Muscle layer of colon (tissue), 2 donors: ENCODE results near the gene PUM1.

Experiments
- H3K27ac ChIP-seq: one replicate; pipeline ENCODE4 v1.7.0; 2013; ENCODE audit warnings: low read depth, mild to moderate bottlenecking, low read length, moderate library complexity
- H3K27me3 ChIP-seq, 2 donors: one replicate each; pipeline ENCODE4 v1.7.0; 2013; ENCODE audit warnings: low read length in 2 of 2, mild to moderate bottlenecking in 2 of 2; ENCODE audit not compliant: insufficient read depth in 2 of 2, control insufficient read depth in 1 of 2
- H3K36me3 ChIP-seq: one replicate; pipeline ENCODE4 v1.7.0; 2013; ENCODE audit warnings: mild to moderate bottlenecking, low read length; ENCODE audit not compliant: insufficient read depth
- H3K4me1 ChIP-seq: one replicate; pipeline ENCODE4 v1.7.0; 2013; ENCODE audit warnings: mild to moderate bottlenecking, low read length; ENCODE audit not compliant: insufficient read depth
- H3K4me3 ChIP-seq, 2 donors: one replicate each; pipeline ENCODE4 v1.7.0; 2013; ENCODE audit warnings: low read length in 2 of 2, low read depth in 1 of 2, mild to moderate bottlenecking in 1 of 2, moderate library complexity in 1 of 2
- H3K9ac ChIP-seq: one replicate; pipeline ENCODE4 v1.7.0; 2013; ENCODE audit warnings: low read length
- H3K9me3 ChIP-seq: one replicate; pipeline ENCODE4 v1.7.0; 2013; ENCODE audit warnings: mild to moderate bottlenecking, low read length
- donor health status: abdominal sarcoma.
- donor health status: Adenocarcinoma of cecum.

The PUM1 gene

GRCh38 chr1:31003613-31004230 lies 61.8 kb downstream of the PUM1 start:
- no peak overlapping the region for H3K9ac ChIP-seq
- no peak overlapping the region for H3K4me3 ChIP-seq
- peaks cover 13% of the 10 kb centered on the region for H3K4me1 ChIP-seq
- H3K27ac ChIP-seq = no peak overlapping the region
- no peaks in the 10 kb centered on the region for H3K27me3 ChIP-seq
- H3K36me3 ChIP-seq = peaks cover 26% of the 10 kb centered on the region
- H3K9me3 ChIP-seq = no peaks in the 10 kb centered on the region

GRCh38 chr1:31000301-31000700 lies 65.2 kb downstream of the PUM1 start:
- Histone ChIP-seq H3K36me3 (peaks cover 40% of the 10 kb centered on the region), H3K9me3 (no peaks in the 10 kb centered on the region), H3K4me1 (peaks cover 5% of the 10 kb centered on the region), H3K4me3 (no peak overlapping the region), H3K27me3 (no peaks in the 10 kb centered on the region), H3K27ac (no peak overlapping the region), H3K9ac (no peak overlapping the region)

DNA sequence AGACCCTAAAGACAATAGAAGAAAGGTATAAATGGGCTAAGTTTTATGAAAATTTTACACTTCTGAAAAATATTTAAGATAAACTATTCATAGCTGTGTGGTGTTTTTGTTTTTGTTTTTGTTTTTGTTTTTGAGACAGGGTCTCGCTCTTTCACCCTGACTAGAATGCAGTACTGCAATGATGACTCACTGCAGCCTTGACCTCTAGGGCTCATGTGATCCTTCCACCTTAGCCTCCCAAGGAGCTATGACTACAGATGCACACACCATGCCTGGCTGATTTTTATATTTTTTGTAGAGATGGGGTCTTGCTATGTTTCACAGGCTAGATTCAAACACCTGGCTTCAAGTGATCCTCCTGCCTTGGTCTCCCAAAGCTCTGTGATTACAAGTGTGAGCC lies 66.6 kb downstream of the PUM1 start:
- no peak overlapping the region for H3K4me3 ChIP-seq
- H3K27ac ChIP-seq = no peak overlapping the region
- H3K9me3 ChIP-seq = no peaks in the 10 kb centered on the region
- no peak overlapping the region for H3K9ac ChIP-seq
- H3K27me3 ChIP-seq = no peaks in the 10 kb centered on the region
- peaks cover 27% of the 10 kb centered on the region for H3K36me3 ChIP-seq
- H3K4me1 ChIP-seq = peaks cover 5% of the 10 kb centered on the region

- H3K9me3 ChIP-seq = no peaks in the 10 kb centered on the region
- no peaks in the 10 kb centered on the region for H3K27me3 ChIP-seq
- H3K4me1 ChIP-seq = peaks cover 5% of the 10 kb centered on the region
- H3K27ac ChIP-seq = no peak overlapping the region
- no peak overlapping the region for H3K9ac ChIP-seq
- H3K4me3 ChIP-seq = no peak overlapping the region
- H3K36me3 ChIP-seq = peaks cover 21% of the 10 kb centered on the region
These were observed 67.3 kb downstream of the PUM1 start for GRCh38 chr1:30998171-30998570.

- Histone ChIP-seq H3K27ac (no peak overlapping the region), H3K36me3 (peaks cover 16% of the 10 kb centered on the region), H3K4me3 (no peak overlapping the region), H3K27me3 (no peaks in the 10 kb centered on the region), H3K9me3 (no peaks in the 10 kb centered on the region), H3K9ac (no peak overlapping the region), H3K4me1 (peaks cover 6% of the 10 kb centered on the region)
These were observed 68.0 kb downstream of the PUM1 start for GRCh38 chr1:30997463-30998057.

DNA sequence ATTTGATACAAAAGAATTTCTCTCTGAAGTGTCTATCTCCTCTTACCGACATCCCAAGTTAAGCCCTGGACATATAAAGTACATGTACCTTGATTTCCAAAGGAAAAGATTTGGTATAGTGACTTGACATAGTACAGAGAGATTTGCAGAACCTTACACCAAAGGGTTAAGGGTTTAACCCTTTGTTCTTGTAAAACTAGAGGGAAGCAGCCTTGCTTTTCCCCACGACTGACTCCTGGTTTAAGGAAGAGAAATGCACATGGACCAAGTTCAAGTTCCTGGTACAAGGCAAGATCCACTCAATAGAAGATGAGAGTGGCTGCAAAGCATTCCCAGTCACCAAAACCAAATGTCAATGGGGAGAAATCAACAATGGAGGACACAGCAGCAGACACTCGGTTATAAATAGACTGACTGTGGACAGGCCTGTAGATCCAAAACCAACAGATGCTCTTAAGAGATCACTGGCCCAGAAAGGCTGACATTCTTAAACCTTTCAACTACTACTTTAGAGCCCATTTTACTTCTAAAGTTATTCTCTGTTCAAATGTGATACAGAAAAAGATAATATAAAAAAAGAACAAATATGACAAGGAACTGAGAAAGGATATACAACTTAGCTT lies 69.4 kb downstream of the PUM1 start:
- Histone ChIP-seq H3K27me3 (no peaks in the 10 kb centered on the region), H3K9me3 (no peaks in the 10 kb centered on the region)

DNA sequence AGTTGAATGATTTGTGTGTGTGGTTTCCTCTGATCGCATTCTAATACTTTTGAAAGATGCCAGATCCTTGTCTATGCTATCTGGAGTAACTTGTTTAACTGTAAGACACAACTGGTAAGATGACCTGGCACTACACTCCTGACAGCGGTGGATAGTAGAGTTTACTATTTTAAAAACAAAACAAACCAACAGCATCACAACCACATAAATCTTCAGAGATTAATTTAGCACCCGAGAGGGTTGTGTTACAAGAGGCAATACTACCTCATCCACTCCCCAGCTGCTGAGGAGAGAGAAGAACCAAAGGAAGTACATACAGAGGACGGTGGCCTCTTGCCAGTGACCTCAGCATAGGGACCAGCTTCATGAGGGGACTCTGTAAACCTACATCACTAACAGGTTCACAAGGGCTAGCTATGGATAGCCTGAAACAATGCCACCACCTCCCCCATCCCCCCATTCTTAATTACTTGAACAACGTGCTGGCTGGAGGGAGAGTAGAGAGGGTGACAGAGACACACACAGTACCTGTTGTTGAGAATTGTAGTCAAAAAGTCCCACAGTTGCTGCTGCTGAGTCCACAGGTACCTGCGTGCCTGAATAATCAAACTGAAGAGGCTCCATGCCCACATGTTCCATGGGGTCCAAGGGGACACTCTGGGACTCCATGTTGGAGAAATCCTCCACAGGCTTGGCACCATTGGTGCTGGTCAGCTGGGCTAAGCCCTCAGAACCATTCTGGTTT lies 73.5 kb downstream of the PUM1 start:
- peaks cover 37% of the 10 kb centered on the region for H3K4me1 ChIP-seq
- no peaks in the 10 kb centered on the region for H3K27me3 ChIP-seq
- no peak overlapping the region for H3K9ac ChIP-seq
- no peak overlapping the region for H3K27ac ChIP-seq
- no peaks in the 10 kb centered on the region for H3K9me3 ChIP-seq
- no peak overlapping the region for H3K4me3 ChIP-seq
- H3K36me3 ChIP-seq = peaks cover 15% of the 10 kb centered on the region

More for the DNA sequence above, 69.4 kb downstream of the PUM1 start:
- H3K27ac ChIP-seq = no peak overlapping the region
- H3K36me3 ChIP-seq = peaks cover 24% of the 10 kb centered on the region
- no peak overlapping the region for H3K4me3 ChIP-seq
- peaks cover 20% of the 10 kb centered on the region for H3K4me1 ChIP-seq
- H3K9ac ChIP-seq = no peak overlapping the region

GRCh38 chr1:30990591-30990990 lies 74.9 kb downstream of the PUM1 start:
- H3K9ac ChIP-seq = no peak overlapping the region
- H3K9me3 ChIP-seq = no peaks in the 10 kb centered on the region
- peaks cover 37% of the 10 kb centered on the region for H3K4me1 ChIP-seq
- no peaks in the 10 kb centered on the region for H3K27me3 ChIP-seq
- H3K27ac ChIP-seq = no peak overlapping the region
- H3K4me3 ChIP-seq = no peak overlapping the region
- H3K36me3 ChIP-seq = peaks cover 10% of the 10 kb centered on the region

- Histone ChIP-seq H3K4me3 (no peak overlapping the region), H3K36me3 (peaks cover 10% of the 10 kb centered on the region), H3K4me1 (peaks cover 51% of the 10 kb centered on the region), H3K27me3 (no peaks in the 10 kb centered on the region), H3K27ac (no peak overlapping the region), H3K9ac (no peak overlapping the region), H3K9me3 (no peaks in the 10 kb centered on the region)
These were observed 77.5 kb downstream of the PUM1 start for GRCh38 chr1:30988045-30988444.

- no peak overlapping the region for H3K27ac ChIP-seq
- H3K4me3 ChIP-seq = no peak overlapping the region
- peaks cover 48% of the 10 kb centered on the region for H3K4me1 ChIP-seq
- H3K27me3 ChIP-seq = no peaks in the 10 kb centered on the region
- H3K36me3 ChIP-seq = peaks cover 7% of the 10 kb centered on the region
- no peak overlapping the region for H3K9ac ChIP-seq
- no peaks in the 10 kb centered on the region for H3K9me3 ChIP-seq
These were observed 78.8 kb downstream of the PUM1 start for GRCh38 chr1:30986755-30987154.

DNA sequence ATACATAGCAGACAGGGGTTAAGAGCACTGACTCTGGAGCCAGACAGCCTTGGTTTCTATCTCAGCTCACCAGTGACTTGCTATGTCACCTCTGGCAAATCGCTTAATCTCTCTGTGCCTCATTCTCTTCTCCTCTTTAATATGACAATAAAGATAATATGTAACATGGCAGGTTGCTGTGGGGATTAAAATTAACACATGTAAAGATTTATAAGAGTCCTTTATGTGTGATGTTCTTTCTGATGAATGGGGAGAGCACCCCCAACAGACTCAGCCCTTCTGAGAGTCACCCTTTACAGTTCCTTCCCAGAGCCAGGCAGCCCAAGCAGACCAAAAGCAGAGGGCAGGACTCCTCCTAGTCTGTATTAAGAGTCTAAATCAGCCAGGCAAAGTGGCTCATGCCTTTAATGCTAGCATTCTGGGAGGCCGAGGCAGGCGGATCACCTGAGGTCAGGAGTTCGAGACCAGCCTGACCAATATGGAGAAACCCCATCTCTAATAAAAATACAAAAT lies 80.5 kb downstream of the PUM1 start:
- Histone ChIP-seq H3K27me3 (no peaks in the 10 kb centered on the region), H3K4me1 (peaks cover 31% of the 10 kb centered on the region), H3K9ac (no peak overlapping the region), H3K9me3 (no peaks in the 10 kb centered on the region), H3K27ac (no peak overlapping the region), H3K36me3 (peaks cover 5% of the 10 kb centered on the region), H3K4me3 (no peak overlapping the region)
